Measurements from ENCODE around the gene OR2AG2.
A peak's percentile ranks its signal among the peaks of the same experiment; 100 is the strongest.

The OR2AG2 gene

DNA sequence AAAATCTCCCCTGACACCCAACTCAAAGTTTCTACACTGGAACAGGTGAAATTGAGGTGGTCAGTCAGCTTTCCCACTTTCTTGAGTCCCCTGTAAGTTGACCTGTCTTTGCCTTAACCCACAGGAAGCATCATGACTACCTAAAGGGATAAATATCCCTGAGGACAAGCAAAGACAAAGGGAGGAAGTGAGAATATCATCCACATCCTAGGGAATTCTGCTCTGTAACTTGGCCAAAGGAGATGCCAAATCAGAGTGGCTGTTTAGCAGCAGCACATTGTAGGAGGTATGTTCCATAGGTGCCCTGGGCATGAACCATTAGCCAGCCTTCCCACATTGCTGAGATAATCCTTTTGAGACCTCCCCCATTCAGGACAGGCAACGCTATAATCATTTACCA is 47.8 kb downstream of the OR2AG2 start:
- H3K4me2 ChIP-seq (ENCODE audit: insufficient read depth, low read length) = no peak overlapping the region
- DNase-seq = no peak
- TF ChIP-seq, protein P1, sequence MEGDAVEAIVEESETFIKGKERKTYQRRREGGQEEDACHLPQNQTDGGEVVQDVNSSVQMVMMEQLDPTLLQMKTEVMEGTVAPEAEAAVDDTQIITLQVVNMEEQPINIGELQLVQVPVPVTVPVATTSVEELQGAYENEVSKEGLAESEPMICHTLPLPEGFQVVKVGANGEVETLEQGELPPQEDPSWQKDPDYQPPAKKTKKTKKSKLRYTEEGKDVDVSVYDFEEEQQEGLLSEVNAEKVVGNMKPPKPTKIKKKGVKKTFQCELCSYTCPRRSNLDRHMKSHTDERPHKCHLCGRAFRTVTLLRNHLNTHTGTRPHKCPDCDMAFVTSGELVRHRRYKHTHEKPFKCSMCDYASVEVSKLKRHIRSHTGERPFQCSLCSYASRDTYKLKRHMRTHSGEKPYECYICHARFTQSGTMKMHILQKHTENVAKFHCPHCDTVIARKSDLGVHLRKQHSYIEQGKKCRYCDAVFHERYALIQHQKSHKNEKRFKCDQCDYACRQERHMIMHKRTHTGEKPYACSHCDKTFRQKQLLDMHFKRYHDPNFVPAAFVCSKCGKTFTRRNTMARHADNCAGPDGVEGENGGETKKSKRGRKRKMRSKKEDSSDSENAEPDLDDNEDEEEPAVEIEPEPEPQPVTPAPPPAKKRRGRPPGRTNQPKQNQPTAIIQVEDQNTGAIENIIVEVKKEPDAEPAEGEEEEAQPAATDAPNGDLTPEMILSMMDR (IDR thresholded peaks at IDR 0.05; ENCODE audit: borderline replicate concordance, extremely low read depth, low read length, poor library complexity, severe bottlenecking) = no peak
- TF ChIP-seq EZH2 (IDR thresholded peaks at IDR 0.05; ENCODE audit: borderline replicate concordance, low read depth, low read length, severe bottlenecking) = no peak
- peaks cover 44% of the 10 kb centered on the region for H3K79me2 ChIP-seq (ENCODE audit: insufficient read depth, low read length)
- no peak overlapping the region for H3K4me3 ChIP-seq (ENCODE audit: low read depth in 1 of 2, low read length in 2 of 2)
- H3K27ac ChIP-seq (ENCODE audit: low read length) = no peak overlapping the region
- H3K27me3 ChIP-seq (ENCODE audit: insufficient read depth, low read length, poor library complexity) = no peaks in the 10 kb centered on the region
- no peaks in the 10 kb centered on the region for H3K9me3 ChIP-seq (ENCODE audit: insufficient read depth, low read length, severe bottlenecking)
- no peaks in the 10 kb centered on the region; the same call in none of the 2 replicates for H4K20me1 ChIP-seq (ENCODE audit: insufficient read depth, low read length)
- peaks cover 16% of the 10 kb centered on the region; the same call in 1 of the 2 replicates for H3K36me3 ChIP-seq (ENCODE audit: insufficient read depth, low read length)
- H3K4me1 ChIP-seq (ENCODE audit: insufficient read depth, low read length) = no peaks in the 10 kb centered on the region; the same call in 1 of the 2 replicates
- no peak overlapping the region for H3K9ac ChIP-seq (ENCODE audit: low read depth, low read length)
- no peak overlapping the region for H2AFZ ChIP-seq (ENCODE audit: low read depth, low read length)
- ATAC-seq (ENCODE audit: insufficient read depth, low read depth) = no peak

DNA sequence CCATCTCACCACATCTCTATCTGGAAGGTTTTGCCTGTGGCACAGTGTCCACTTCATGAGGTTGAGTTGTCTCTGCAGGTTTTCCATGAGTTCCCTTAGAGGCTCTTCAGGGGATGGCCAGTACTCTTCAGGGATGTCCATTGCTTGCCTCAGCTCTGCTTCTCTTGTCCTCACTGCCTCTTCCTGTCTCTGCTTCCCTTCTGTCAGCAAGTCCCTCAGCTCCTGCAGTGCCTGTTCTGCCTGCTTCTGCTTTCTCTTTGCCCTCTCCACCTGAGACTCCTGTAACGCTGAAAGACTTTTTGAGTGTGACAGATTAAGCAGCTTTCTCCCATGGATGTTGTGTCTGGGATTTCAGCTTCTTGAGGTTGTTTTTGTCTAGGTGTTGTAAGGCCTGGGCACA is 50.4 kb downstream of the OR2AG2 start:
- no peak for DNase-seq
- Histone ChIP-seq H3K9ac (ENCODE audit: low read depth, low read length) (no peak overlapping the region), H3K4me3 (ENCODE audit: low read depth in 1 of 2, low read length in 2 of 2) (no peak overlapping the region), H3K4me1 (ENCODE audit: insufficient read depth, low read length) (no peaks in the 10 kb centered on the region; the same call in 1 of the 2 replicates), H3K4me2 (ENCODE audit: insufficient read depth, low read length) (no peak overlapping the region), H3K27ac (ENCODE audit: low read length) (peak overlapping the region; percentile 29; the same call in 1 of the 2 replicates), H4K20me1 (ENCODE audit: insufficient read depth, low read length) (no peaks in the 10 kb centered on the region; the same call in none of the 2 replicates), H3K36me3 (ENCODE audit: insufficient read depth, low read length) (peaks cover 16% of the 10 kb centered on the region; the same call in 1 of the 2 replicates), H3K27me3 (ENCODE audit: insufficient read depth, low read length, poor library complexity) (no peaks in the 10 kb centered on the region), H3K9me3 (ENCODE audit: insufficient read depth, low read length, severe bottlenecking) (no peaks in the 10 kb centered on the region), H2AFZ (ENCODE audit: low read depth, low read length) (no peak overlapping the region), H3K79me2 (ENCODE audit: insufficient read depth, low read length) (peaks cover 29% of the 10 kb centered on the region)
- peak; percentile 31; the same call in 2 of the 3 replicates for ATAC-seq (ENCODE audit: insufficient read depth, low read depth)
- TF ChIP-seq, protein P1 (IDR thresholded peaks at IDR 0.05; ENCODE audit: borderline replicate concordance, extremely low read depth, low read length, poor library complexity, severe bottlenecking) = no peak
- no peak for TF ChIP-seq EZH2 (IDR thresholded peaks at IDR 0.05; ENCODE audit: borderline replicate concordance, low read depth, low read length, severe bottlenecking)

DNA sequence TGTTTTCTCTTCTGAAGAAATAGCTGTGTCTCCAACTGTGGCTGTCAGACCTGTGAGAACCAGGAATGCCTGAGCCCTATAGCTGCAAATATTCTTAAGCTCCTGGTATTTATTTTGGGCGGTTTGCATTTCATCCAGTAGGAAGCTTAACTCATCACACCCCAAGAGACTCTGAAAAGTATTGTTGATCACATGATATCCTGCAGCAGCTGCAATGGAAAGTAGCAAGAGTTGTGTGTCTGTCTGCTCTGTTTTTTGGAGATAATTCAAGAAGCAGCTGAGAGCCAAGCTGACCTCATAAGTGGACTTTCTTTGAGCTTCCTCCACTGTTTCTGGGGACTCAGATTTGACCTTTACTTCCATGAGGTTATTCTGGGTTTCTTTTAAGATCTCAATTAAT is 52.2 kb downstream of the OR2AG2 start:
- DNase-seq = no peak
- TF ChIP-seq, protein P1 (IDR thresholded peaks at IDR 0.05; ENCODE audit: borderline replicate concordance, extremely low read depth, low read length, poor library complexity, severe bottlenecking) = no peak
- TF ChIP-seq EZH2 (IDR thresholded peaks at IDR 0.05; ENCODE audit: borderline replicate concordance, low read depth, low read length, severe bottlenecking) = no peak
- peaks cover 16% of the 10 kb centered on the region; the same call in 1 of the 2 replicates for H3K36me3 ChIP-seq (ENCODE audit: insufficient read depth, low read length)

More for the DNA sequence above, 52.2 kb downstream of the OR2AG2 start:
- Histone ChIP-seq H3K79me2 (ENCODE audit: insufficient read depth, low read length) (peaks cover 17% of the 10 kb centered on the region), H3K4me3 (ENCODE audit: low read depth in 1 of 2, low read length in 2 of 2) (no peak overlapping the region), H3K27ac (ENCODE audit: low read length) (no peak overlapping the region), H4K20me1 (ENCODE audit: insufficient read depth, low read length) (no peaks in the 10 kb centered on the region; the same call in none of the 2 replicates), H2AFZ (ENCODE audit: low read depth, low read length) (no peak overlapping the region), H3K9me3 (ENCODE audit: insufficient read depth, low read length, severe bottlenecking) (no peaks in the 10 kb centered on the region), H3K9ac (ENCODE audit: low read depth, low read length) (no peak overlapping the region), H3K27me3 (ENCODE audit: insufficient read depth, low read length, poor library complexity) (no peaks in the 10 kb centered on the region), H3K4me2 (ENCODE audit: insufficient read depth, low read length) (no peak overlapping the region), H3K4me1 (ENCODE audit: insufficient read depth, low read length) (no peaks in the 10 kb centered on the region; the same call in 1 of the 2 replicates)
- ATAC-seq (ENCODE audit: insufficient read depth, low read depth) = no peak
